ENCODE results near the gene DISP3. TPM values are rescaled to one million over a fixed set of nuclear protein-coding genes. Genes with fewer than 3 reads are reported as not detected.

DISP3 gene
- polyA plus RNA-seq, 1 of the 3 experiments (the other 2 are of a cell fraction), result 0.08 TPM

DNA sequence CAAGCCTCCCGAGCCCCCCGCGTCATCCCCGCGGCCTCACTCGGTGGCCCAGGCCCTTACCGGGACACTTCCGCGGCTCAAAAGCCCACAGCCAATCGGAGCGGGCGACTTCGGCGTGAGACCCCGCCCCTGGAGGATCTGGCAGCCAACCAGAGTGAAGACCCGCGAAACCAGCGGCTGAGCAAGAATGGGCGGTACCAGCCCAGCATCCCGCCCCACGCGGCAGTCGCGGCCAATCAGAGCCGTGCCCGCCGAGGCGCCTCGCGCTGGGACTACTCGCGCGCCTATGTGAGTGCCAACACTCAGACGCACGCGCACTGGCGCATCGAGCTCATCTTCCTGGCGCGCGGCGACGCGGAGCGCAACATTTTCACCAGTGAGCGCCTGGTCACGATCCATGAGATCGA lies 22.5 kb downstream of the DISP3 start:
- Histone ChIP-seq H3K4me2 (no peak overlapping the region), H2AFZ (ENCODE audit: low read depth) (no peak overlapping the region), H3K4me1 (ENCODE audit: control insufficient read depth in 1 of 2, insufficient read depth in 2 of 2, low read depth in 1 of 2, low read length in 1 of 2) (peaks cover 0 to 10% of the 10 kb centered on the region in 2 experiments; a peak in 1 of 4 replicates), H3F3A (replicated peaks; ENCODE audit: insufficient read depth) (no peaks in the 10 kb centered on the region), H3K79me2 (ENCODE audit: insufficient read depth) (no peaks in the 10 kb centered on the region), H3K36me3 (replicated peaks in 1 of 2; ENCODE audit: control insufficient read depth in 1 of 2, insufficient read depth in 2 of 2, low read length in 1 of 2) (peaks cover 0 to 11% of the 10 kb centered on the region in 2 experiments), H3K9ac (no peak overlapping the region), H3K9me2 (no peaks in the 10 kb centered on the region), H3K4me3 (ENCODE audit: low read depth in 2 of 2, low read length in 1 of 2) (no peak overlapping the region), H3K27me3 (ENCODE audit: insufficient read depth) (no peaks in the 10 kb centered on the region), H3K9me3 (peaks cover 9% of the 10 kb centered on the region; the same call in 1 of the 2 replicates), H4K20me1 (ENCODE audit: insufficient read depth) (no peaks in the 10 kb centered on the region), H3K27ac (ENCODE audit: low read depth in 2 of 2, low read length in 1 of 2) (no peak overlapping the region)
- TF ChIP-seq TCF12 (IDR thresholded peaks at IDR 0.05) (no peak), CHD2 (IDR thresholded peaks at IDR 0.05; ENCODE audit: low read length, partially characterized antibody) (no peak), FOSL2 (IDR thresholded peaks at IDR 0.05; ENCODE audit: borderline replicate concordance, low read depth) (no peak), JUND (IDR thresholded peaks at IDR 0.05) (no peak), RXRA (IDR thresholded peaks at IDR 0.05; ENCODE audit: borderline replicate concordance, low read depth) (no peak), SIN3A (IDR thresholded peaks at IDR 0.05; ENCODE audit: borderline replicate concordance, low read depth, low read length) (no peak), EP300 (IDR thresholded peaks at IDR 0.05; ENCODE audit: borderline replicate concordance in 1 of 2, low read depth in 1 of 2, low read length in 1 of 2) (no peak), SMC3 (IDR thresholded peaks at IDR 0.05; ENCODE audit: low read depth, low read length) (no peak), MXI1 (IDR thresholded peaks at IDR 0.05; ENCODE audit: low read depth, low read length) (no peak), RFX5 (IDR thresholded peaks at IDR 0.05; ENCODE audit: low read length) (no peak), EZH2phosphoT487 (IDR thresholded peaks at IDR 0.05; ENCODE audit: borderline replicate concordance, low read depth) (no peak), TEAD4 (IDR thresholded peaks at IDR 0.05; ENCODE audit: borderline replicate concordance, insufficient read depth) (no peak), MEF2A (IDR thresholded peaks at IDR 0.05; ENCODE audit: borderline replicate concordance, low read depth) (no peak), NFIC (IDR thresholded peaks at IDR 0.05; ENCODE audit: borderline replicate concordance) (no peak), FOXJ3 (CRISPR knock-in tag; IDR thresholded peaks at IDR 0.05) (no peak)
- TF ChIP-seq, protein P1, sequence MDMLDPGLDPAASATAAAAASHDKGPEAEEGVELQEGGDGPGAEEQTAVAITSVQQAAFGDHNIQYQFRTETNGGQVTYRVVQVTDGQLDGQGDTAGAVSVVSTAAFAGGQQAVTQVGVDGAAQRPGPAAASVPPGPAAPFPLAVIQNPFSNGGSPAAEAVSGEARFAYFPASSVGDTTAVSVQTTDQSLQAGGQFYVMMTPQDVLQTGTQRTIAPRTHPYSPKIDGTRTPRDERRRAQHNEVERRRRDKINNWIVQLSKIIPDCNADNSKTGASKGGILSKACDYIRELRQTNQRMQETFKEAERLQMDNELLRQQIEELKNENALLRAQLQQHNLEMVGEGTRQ (IDR thresholded peaks at IDR 0.05; ENCODE audit: borderline replicate concordance, low read depth, low read length), result no peak
- TF ChIP-seq, protein P2, sequence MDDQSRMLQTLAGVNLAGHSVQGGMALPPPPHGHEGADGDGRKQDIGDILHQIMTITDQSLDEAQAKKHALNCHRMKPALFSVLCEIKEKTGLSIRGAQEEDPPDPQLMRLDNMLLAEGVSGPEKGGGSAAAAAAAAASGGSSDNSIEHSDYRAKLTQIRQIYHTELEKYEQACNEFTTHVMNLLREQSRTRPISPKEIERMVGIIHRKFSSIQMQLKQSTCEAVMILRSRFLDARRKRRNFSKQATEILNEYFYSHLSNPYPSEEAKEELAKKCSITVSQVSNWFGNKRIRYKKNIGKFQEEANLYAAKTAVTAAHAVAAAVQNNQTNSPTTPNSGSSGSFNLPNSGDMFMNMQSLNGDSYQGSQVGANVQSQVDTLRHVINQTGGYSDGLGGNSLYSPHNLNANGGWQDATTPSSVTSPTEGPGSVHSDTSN (IDR thresholded peaks at IDR 0.05), result no peak
- CTCF ChIA-PET, result interaction anchor here (1.0 kb wide), 2 partner anchors 14 to 144 kb away, joined by 3 read pairs; no protein-coding TSS in a partner anchor
- 95% methylated on average over 48 of the region's 48 CpGs for WGBS (ENCODE audit: low lambda C conversion rate)
- POLR2A ChIA-PET, result no interaction called here
- DNase-seq, result no peak
